K562 (cell line): ENCODE results near the gene INPP4B. TPM values are rescaled to one million over a fixed set of nuclear protein-coding genes. Genes with fewer than 3 reads are reported as not detected.

ENCODE experiments used
- ATAC-seq: fragments of 200-7000 bp; cut with Tn5 transposase; 3 replicates; pipeline ENCODE4 v1.9.1; 2020; ENCODE audit warnings: moderate library complexity
- BruUV-seq: library from RNA; stranded (reverse); fragments of 400-500 nt; replicated peaks from 2 replicates; lab custom pipeline; 2021; lab: Mats Ljungman, UMichigan
- CTCF ChIA-PET: fragments of 300-600 bp; formaldehyde crosslinking; extraction: SDS; loops from one replicate; lab custom pipeline; 2021; ENCODE audit warnings: low intra/inter-chr PET ratio; lab: Yijun Ruan, JAX
- POLR2A ChIA-PET: fragments of 300-600, 350-650 bp; sonication (Branson Sonifier 250); formaldehyde crosslinking; extraction: SDS; loops from one replicate; lab custom pipeline; 2021; ENCODE audit warnings: antibody characterized with exemption, inconsistent platforms; lab: Yijun Ruan, JAX
- DNase-seq, 4 experiments: peaks; one replicate each; pipeline versions ENCODE4 v3.0.0 to v3.0.0-alpha.2; 2011 to 2018; ENCODE audit warnings: low spot score in 3 of 4, mixed read lengths in 3 of 4; ENCODE audit errors: extremely low read depth in 1 of 4
- FAIRE-seq: peaks from 2 replicates; lab custom pipeline; 2011; peaks lifted over from hg19 to GRCh38; lab: Jason Lieb, UNC
- H2AFZ ChIP-seq: 2 replicates; pipeline ENCODE4 v1.6.0; 2011; ENCODE audit warnings: low read depth, low read length, control low read depth, inconsistent platforms
- H3K27ac ChIP-seq: fragments of 200-600 bp; 3 replicates; pipeline ENCODE4 v1.8.0; 2011; ENCODE audit warnings: low read depth, mild to moderate bottlenecking, control low read depth, inconsistent platforms, low read length, moderate library complexity, mixed read lengths; ENCODE audit errors: extremely low read depth
- H3K27me3 ChIP-seq, 2 experiments: fragments of 300-600 bp in 1 of 2; 2 replicates in 1 of 2; 3 replicates in 1 of 2; pipeline versions ENCODE4 v1.6.0 to v1.8.0; 2011; ENCODE audit warnings: inconsistent platforms in 2 of 2, low read length in 2 of 2, mild to moderate bottlenecking in 1 of 2, mixed read lengths in 1 of 2, moderate library complexity in 1 of 2; ENCODE audit not compliant: control insufficient read depth in 2 of 2, insufficient read depth in 2 of 2
- H3K36me3 ChIP-seq: fragments of 300-600 bp; 3 replicates; pipeline ENCODE4 v1.8.0; 2011; ENCODE audit warnings: mild to moderate bottlenecking, low read length, inconsistent platforms; ENCODE audit not compliant: control insufficient read depth, insufficient read depth
- H3K4me1 ChIP-seq, 2 experiments: fragments of 200-600 bp in 1 of 2; replicated peaks in 1 of 2; 2 replicates in 1 of 2; 3 replicates in 1 of 2; pipeline versions ENCODE4 v1.5.1 to v1.8.0; 2011; ENCODE audit warnings: inconsistent platforms in 2 of 2, low read length in 2 of 2, mild to moderate bottlenecking in 1 of 2, mixed read lengths in 1 of 2, moderate library complexity in 1 of 2; ENCODE audit not compliant: control insufficient read depth in 2 of 2, insufficient read depth in 2 of 2
- H3K4me2 ChIP-seq: 2 replicates; pipeline ENCODE4 v1.6.1; 2011; ENCODE audit warnings: low read length, control low read depth, inconsistent platforms, mixed read lengths; ENCODE audit not compliant: insufficient read depth
- H3K4me3 ChIP-seq: fragments of 200-600 bp; sonication (generic), shearing (Covaris generic); 2 replicates; pipeline ENCODE4 v1.5.1; 2016; ENCODE audit warnings: control low read depth, inconsistent platforms
- H3K79me2 ChIP-seq: fragments of 200-600 bp; 3 replicates; pipeline ENCODE4 v1.8.0; 2011; ENCODE audit warnings: low read length, inconsistent platforms; ENCODE audit not compliant: control insufficient read depth, insufficient read depth
- H3K9ac ChIP-seq, 2 experiments: 2 replicates each; pipeline versions ENCODE4 v1.6.0 to v1.6.1; 2011; ENCODE audit warnings: low read depth in 2 of 2, low read length in 2 of 2, control low read depth in 1 of 2, inconsistent platforms in 1 of 2, mild to moderate bottlenecking in 1 of 2, mixed read lengths in 1 of 2; ENCODE audit not compliant: insufficient read depth in 1 of 2
- H3K9me1 ChIP-seq: one replicate; pipeline ENCODE4 v1.6.0; 2011; ENCODE audit warnings: inconsistent platforms, mild to moderate bottlenecking, low read length, moderate library complexity; ENCODE audit not compliant: control insufficient read depth, insufficient read depth
- H3K9me3 ChIP-seq: replicated peaks from 2 replicates; pipeline ENCODE4 v1.5.1; 2011; ENCODE audit warnings: low read depth, low read length, inconsistent platforms; ENCODE audit not compliant: control insufficient read depth, insufficient read depth
- H4K20me1 ChIP-seq: replicated peaks from 2 replicates; pipeline ENCODE4 v1.6.1; 2011; ENCODE audit warnings: low read length, inconsistent platforms, mixed read lengths; ENCODE audit not compliant: control insufficient read depth, insufficient read depth
- ATF7 ChIP-seq: fragments of 450-650 bp; IDR thresholded peaks from 2 replicates; pipeline ENCODE4 v1.7.1; 2014; ENCODE audit warnings: mild to moderate bottlenecking, moderate library complexity
- FOXA1 ChIP-seq: fragments of 450-650 bp; IDR thresholded peaks from 2 replicates; pipeline ENCODE4 v1.6.1; 2016; ENCODE audit warnings: mild to moderate bottlenecking, borderline replicate concordance
- GMEB1 ChIP-seq: fragments of 250-450 bp; sonication (Bioruptor Pico); IDR thresholded peaks from 2 replicates; pipeline ENCODE4 v1.4.0; 2020; ENCODE audit warnings: mild to moderate bottlenecking
- JUNB ChIP-seq: fragments of 450-650 bp; formaldehyde crosslinking; conservative IDR thresholded peaks from 2 replicates; pipeline ENCODE4 v1.4.0; 2020; ENCODE audit warnings: mild to moderate bottlenecking
- SMAD1 ChIP-seq: fragments of 150-350 bp; IDR thresholded peaks from 2 replicates; pipeline ENCODE4 v1.6.1; 2014; ENCODE audit warnings: low read length, low read depth; ENCODE audit not compliant: partially characterized antibody
- ZNF12 ChIP-seq: sonication (generic); formaldehyde crosslinking; IDR thresholded peaks from 2 replicates; pipeline ENCODE4 v1.4.0; 2020; ENCODE audit warnings: mild to moderate bottlenecking, missing genetic modification reagents
- WGBS: fragments of 100-300 bp; shearing (Covaris generic); methylation state at CpG from one replicate; pipeline ENCODE4 v1.1.6; 2016; ENCODE audit warnings: low coverage, mixed read lengths; ENCODE audit not compliant: insufficient coverage; ENCODE audit errors: missing lambda C conversion rate; 5-methylcytosine and 5-hydroxymethylcytosine counted together
- in situ Hi-C: fragments of 300-500 bp; cut with MboI; formaldehyde crosslinking; loops from 4 replicates; pipeline ENCODE4 v1.15.0; 2018; ENCODE audit warnings: inconsistent platforms, mixed read lengths
- intact Hi-C: fragments of 100-400 bp; cut with micrococcal nuclease; formaldehyde crosslinking; loops from 2 replicates; pipeline ENCODE4 v1.14.2; 2022
- polyA plus RNA-seq, 8 experiments: library from polyadenylated mRNA; depleted of rRNA in 4 of 8; stranded (reverse) in 5 of 8; unstranded in 3 of 8; fragments of >200 nt; fragmentation: Nextera tagmentation in 2 of 8; fragmentation: Illumina TruSeq in 1 of 8; extraction: Ambion mirVana in 2 of 8; extraction: Trizol in 1 of 8; gene quantifications; 2 replicates each; pipeline versions ENCODE4 v1.2.1 to v1.2.3, GENCODE V29; 2011 to 2014; ENCODE audit warnings: inconsistent platforms in 1 of 8, missing spikeins in 1 of 8
- total RNA-seq, 7 experiments: library from RNA; depleted of rRNA in 6 of 7; stranded (reverse); fragments of >200 nt in 6 of 7; fragmentation: Illumina TruSeq in 2 of 7; extraction: Trizol in 2 of 7; gene quantifications; 2 replicates each; pipeline versions ENCODE4 v1.2.1 to v1.2.3, GENCODE V29; 2011 to 2021; ENCODE audit warnings: low replicate concordance in 1 of 7

Gene INPP4B
- total and polyA plus RNA-seq, 9 of the 15 experiments (the other 6 are each of a cell fraction or from before 2014, with no cell fraction given) = 0.04 to 0.11 TPM; not detected in 7

- no peak for TF ChIP-seq JUNB (CRISPR knock-in tag)
- TF ChIP-seq ATF7 = no peak
- TF ChIP-seq ZNF12 (CRISPR knock-in tag) = no peak
- no peak for TF ChIP-seq GMEB1 (CRISPR knock-in tag)
- TF ChIP-seq FOXA1 = no peak
Measured at GRCh38 chr4:142016031-142016430, 830.1 kb downstream of the INPP4B start (continued).

DNA sequence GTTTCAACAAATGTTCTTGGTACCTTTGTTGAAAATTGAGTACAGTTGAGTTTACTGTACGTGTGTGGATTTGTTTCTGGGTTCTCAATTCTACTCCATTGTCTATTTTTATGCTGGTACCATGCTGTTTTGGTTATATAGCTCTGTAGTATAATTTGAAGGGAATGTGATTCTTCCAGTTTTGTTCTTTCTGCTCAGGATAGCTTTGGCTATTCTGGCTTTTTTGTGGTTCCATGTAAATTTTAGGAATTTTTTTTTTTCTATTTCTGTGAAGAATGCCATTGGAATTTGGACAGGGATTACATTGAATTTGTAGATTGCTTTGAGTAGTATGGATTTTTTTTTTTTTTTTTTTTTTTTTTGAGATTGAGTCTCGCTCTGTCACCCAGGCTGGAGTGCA lies 836.4 kb downstream of the INPP4B start:
- ChIA-PET CTCF (no interaction called here), POLR2A (no interaction called here)
- Histone ChIP-seq H3K9ac (no peak overlapping the region), H2AFZ (no peak overlapping the region), H3K9me3 (no peaks in the 10 kb centered on the region; the same call in 1 of the 2 replicates), H3K4me2 (no peak overlapping the region), H3K27me3 (no peaks in the 10 kb centered on the region), H3K4me1 (no peaks in the 10 kb centered on the region), H3K9me1 (no peaks in the 10 kb centered on the region), H3K27ac (no peak overlapping the region), H3K36me3 (no peaks in the 10 kb centered on the region), H4K20me1 (no peaks in the 10 kb centered on the region), H3K4me3 (no peak overlapping the region), H3K79me2 (no peaks in the 10 kb centered on the region)
- FAIRE-seq = no peak
- ATAC-seq = no peak
- intact Hi-C loops (no loop called here), in situ Hi-C loops (no loop called here)
- 33% methylated on average over 1 of the region's 2 CpGs for WGBS
- BruUV-seq = no TSS peak
- no peak for DNase-seq
- TF ChIP-seq SMAD1 = no peak
